Hepatocyte (in vitro differentiated cells): ENCODE measurements around the gene CWC27. TPM values are rescaled to one million over a fixed set of nuclear protein-coding genes. Genes with fewer than 3 reads are reported as not detected.
A peak's percentile ranks its signal among the peaks of the same experiment; 100 is the strongest.
"Not testable (repeated sequence)": the region's sequence is repeated elsewhere in the genome, so short reads cannot be mapped to it uniquely, and the experiment has no call there.

ENCODE experiments used
- DNase-seq: peaks from one replicate; pipeline ENCODE4 v3.0.0-alpha.2; 2016; ENCODE audit warnings: low spot score
- H2AFZ ChIP-seq: fragments of 200-600 bp; sonication (generic); 2 replicates; pipeline ENCODE4 v1.6.0; 2016; ENCODE audit warnings: antibody characterized with exemption, mild to moderate bottlenecking
- H3K27ac ChIP-seq: fragments of 200-600 bp; sonication (generic); 2 replicates; pipeline ENCODE4 v1.5.1; 2016; ENCODE audit warnings: mild to moderate bottlenecking
- H3K27me3 ChIP-seq: fragments of 200-600 bp; sonication (generic); 2 replicates; pipeline ENCODE4 v1.6.1; 2016
- H3K36me3 ChIP-seq: fragments of 200-600 bp; sonication (generic); replicated peaks from 2 replicates; pipeline ENCODE4 v1.5.1; 2016; ENCODE audit warnings: low read depth; ENCODE audit not compliant: insufficient read depth
- H3K4me1 ChIP-seq: fragments of 200-600 bp; sonication (generic); 2 replicates; pipeline ENCODE4 v1.5.1; 2016; ENCODE audit warnings: mild to moderate bottlenecking, moderate library complexity; ENCODE audit not compliant: insufficient read depth
- H3K4me2 ChIP-seq: fragments of 200-600 bp; sonication (generic); 2 replicates; pipeline ENCODE4 v1.6.0; 2016
- H3K4me3 ChIP-seq: fragments of 200-600 bp; sonication (generic); 2 replicates; pipeline ENCODE4 v1.5.1; 2016; ENCODE audit warnings: mild to moderate bottlenecking
- H3K79me2 ChIP-seq: fragments of 200-600 bp; sonication (generic); 2 replicates; pipeline ENCODE4 v1.6.0; 2017; ENCODE audit warnings: mild to moderate bottlenecking
- H3K9me2 ChIP-seq: fragments of 200-600 bp; sonication (generic); replicated peaks from 2 replicates; pipeline ENCODE4 v1.6.0; 2017; ENCODE audit warnings: mild to moderate bottlenecking; ENCODE audit not compliant: insufficient read depth
- H3K9me3 ChIP-seq: fragments of 200-600 bp; sonication (generic); 2 replicates; pipeline ENCODE4 v1.5.1; 2016; ENCODE audit warnings: low read depth, mild to moderate bottlenecking
- H4K20me1 ChIP-seq: fragments of 200-600 bp; sonication (generic); 2 replicates; pipeline ENCODE4 v1.6.0; 2016; ENCODE audit warnings: mild to moderate bottlenecking; ENCODE audit not compliant: insufficient read depth, poor library complexity, severe bottlenecking
- EZH2 ChIP-seq: fragments of 200-600 bp; sonication (generic); IDR thresholded peaks from 2 replicates; pipeline ENCODE4 v1.6.1; 2016; ENCODE audit warnings: antibody characterized with exemption, mild to moderate bottlenecking, borderline replicate concordance
- EZH2phosphoT487 ChIP-seq: fragments of 200-600 bp; sonication (generic); IDR thresholded peaks from one replicate; pipeline ENCODE4 v1.6.1; 2018; ENCODE audit warnings: antibody characterized with exemption, mild to moderate bottlenecking, low read depth, moderate library complexity; ENCODE audit not compliant: unreplicated experiment, severe bottlenecking
- WGBS: methylation state at CpG from one replicate; pipeline ENCODE4 v1.1.6; 2016; ENCODE audit warnings: low lambda C conversion rate; ENCODE audit errors: missing lambda C conversion rate; 5-methylcytosine and 5-hydroxymethylcytosine counted together
- polyA plus RNA-seq: library from polyadenylated mRNA; unstranded; fragments of >200 nt; fragmentation: Nextera tagmentation; extraction: Ambion mirVana; gene quantifications from 2 replicates; pipeline ENCODE4 v1.2.1, GENCODE V29; 2016
- total RNA-seq: library from RNA; depleted of rRNA; stranded (reverse); fragments of >200 nt; gene quantifications from 2 replicates; pipeline ENCODE4 v1.2.3, GENCODE V29; 2014
- TF ChIP-seq, protein P1 (sequence below): fragments of 200-600 bp; sonication (generic); IDR thresholded peaks from 2 replicates; pipeline ENCODE4 v1.5.1; 2016; ENCODE audit warnings: antibody characterized with exemption, mild to moderate bottlenecking; ENCODE audit not compliant: poor library complexity

CWC27 gene
- total and polyA plus RNA-seq, 2 experiments from 2014 or later, result 15.8 to 32.5 TPM

DNA sequence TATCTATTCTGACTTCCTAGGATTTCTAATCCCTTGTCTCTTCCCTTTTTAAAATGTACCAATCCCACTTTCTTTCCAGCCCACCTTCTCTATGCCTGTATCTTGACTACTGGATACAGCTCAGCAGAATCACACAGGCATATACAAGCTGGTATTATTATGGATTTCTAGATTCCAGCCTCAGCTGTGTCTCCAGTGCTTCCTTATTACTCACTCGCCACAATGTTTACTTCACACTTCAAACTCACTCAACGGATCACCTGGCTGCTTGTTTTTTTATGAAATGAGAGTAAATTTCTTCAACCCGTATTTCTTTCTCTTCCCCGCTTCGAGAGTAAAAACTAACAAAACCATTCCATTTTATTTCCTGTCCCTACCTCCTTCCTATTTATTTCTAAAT lies 38.8 kb downstream of the CWC27 start:
- H4K20me1 ChIP-seq, result no peaks in the 10 kb centered on the region
- H3K9me2 ChIP-seq, result no peaks in the 10 kb centered on the region
- no peak overlapping the region for H3K27ac ChIP-seq
- H3K9me3 ChIP-seq, result no peaks in the 10 kb centered on the region
- H3K4me3 ChIP-seq, result no peak overlapping the region
- H3K36me3 ChIP-seq, result no peaks in the 10 kb centered on the region
- TF ChIP-seq, protein P1, sequence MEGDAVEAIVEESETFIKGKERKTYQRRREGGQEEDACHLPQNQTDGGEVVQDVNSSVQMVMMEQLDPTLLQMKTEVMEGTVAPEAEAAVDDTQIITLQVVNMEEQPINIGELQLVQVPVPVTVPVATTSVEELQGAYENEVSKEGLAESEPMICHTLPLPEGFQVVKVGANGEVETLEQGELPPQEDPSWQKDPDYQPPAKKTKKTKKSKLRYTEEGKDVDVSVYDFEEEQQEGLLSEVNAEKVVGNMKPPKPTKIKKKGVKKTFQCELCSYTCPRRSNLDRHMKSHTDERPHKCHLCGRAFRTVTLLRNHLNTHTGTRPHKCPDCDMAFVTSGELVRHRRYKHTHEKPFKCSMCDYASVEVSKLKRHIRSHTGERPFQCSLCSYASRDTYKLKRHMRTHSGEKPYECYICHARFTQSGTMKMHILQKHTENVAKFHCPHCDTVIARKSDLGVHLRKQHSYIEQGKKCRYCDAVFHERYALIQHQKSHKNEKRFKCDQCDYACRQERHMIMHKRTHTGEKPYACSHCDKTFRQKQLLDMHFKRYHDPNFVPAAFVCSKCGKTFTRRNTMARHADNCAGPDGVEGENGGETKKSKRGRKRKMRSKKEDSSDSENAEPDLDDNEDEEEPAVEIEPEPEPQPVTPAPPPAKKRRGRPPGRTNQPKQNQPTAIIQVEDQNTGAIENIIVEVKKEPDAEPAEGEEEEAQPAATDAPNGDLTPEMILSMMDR, result no peak
- TF ChIP-seq EZH2phosphoT487 (no peak), EZH2 (no peak)
- DNase-seq, result no peak
- H3K27me3 ChIP-seq, result no peaks in the 10 kb centered on the region
- no peaks in the 10 kb centered on the region for H3K79me2 ChIP-seq
- no peak overlapping the region for H3K4me2 ChIP-seq
- no peak overlapping the region for H2AFZ ChIP-seq
- H3K4me1 ChIP-seq, result no peaks in the 10 kb centered on the region
- WGBS, result 83% methylated on average over 5 of the region's 5 CpGs

DNA sequence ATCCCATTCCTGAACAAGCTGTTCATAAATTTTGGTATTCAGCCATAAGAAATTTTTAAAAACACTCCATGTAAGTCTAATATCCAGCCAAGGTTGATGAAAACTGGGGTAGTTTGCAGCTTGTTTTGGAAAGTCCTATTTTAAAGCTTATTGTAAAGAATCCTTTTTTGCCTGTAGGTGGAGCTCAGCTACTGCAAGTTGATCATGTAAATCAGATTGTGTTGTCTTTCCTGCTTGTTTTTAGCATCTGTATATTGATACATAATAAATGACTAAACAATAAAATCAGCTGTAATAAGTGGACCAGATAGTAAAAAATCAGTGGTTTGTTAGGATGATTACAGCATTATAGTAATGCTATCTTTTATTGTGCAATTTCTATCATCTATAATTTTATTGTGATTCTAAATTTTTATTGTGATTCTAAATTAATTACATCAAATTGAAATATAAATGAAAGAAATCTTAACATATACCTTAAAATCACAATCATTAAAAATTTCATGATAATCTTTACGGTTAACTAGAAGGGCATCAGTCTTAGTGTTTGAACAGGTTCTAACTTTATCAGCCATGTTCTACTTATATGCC lies 42.4 kb downstream of the CWC27 start:
- Histone ChIP-seq H3K27ac (no peak overlapping the region), H3K36me3 (no peaks in the 10 kb centered on the region), H3K4me3 (no peak overlapping the region), H3K79me2 (no peaks in the 10 kb centered on the region), H3K4me2 (no peak overlapping the region), H3K27me3 (no peaks in the 10 kb centered on the region), H3K9me2 (no peaks in the 10 kb centered on the region), H4K20me1 (no peaks in the 10 kb centered on the region), H2AFZ (no peak overlapping the region), H3K9me3 (no peaks in the 10 kb centered on the region), H3K4me1 (no peaks in the 10 kb centered on the region)
- TF ChIP-seq, protein P1, result peak; percentile 81
- TF ChIP-seq EZH2 (no peak), EZH2phosphoT487 (no peak)
- DNase-seq, result peak; percentile 56
- WGBS, result 93% methylated on average over 1 of the region's 1 CpG

- H3K4me2 ChIP-seq, result no peak overlapping the region
- H3K4me1 ChIP-seq, result no peaks in the 10 kb centered on the region
- no peaks in the 10 kb centered on the region for H3K9me3 ChIP-seq
- no peak overlapping the region for H2AFZ ChIP-seq
- H4K20me1 ChIP-seq, result no peaks in the 10 kb centered on the region
- WGBS, result 95% methylated on average over 2 of the region's 2 CpGs
- no peak for DNase-seq
- no peaks in the 10 kb centered on the region for H3K36me3 ChIP-seq
- H3K9me2 ChIP-seq, result no peaks in the 10 kb centered on the region
- H3K27ac ChIP-seq, result no peak overlapping the region
- TF ChIP-seq EZH2phosphoT487 (no peak), EZH2 (no peak)
- TF ChIP-seq, protein P1, result no peak
- H3K27me3 ChIP-seq, result no peaks in the 10 kb centered on the region
- H3K4me3 ChIP-seq, result no peak overlapping the region
- H3K79me2 ChIP-seq, result no peaks in the 10 kb centered on the region
Observed at GRCh38 chr5:64814073-64814472, 45.3 kb downstream of the CWC27 start.

DNA sequence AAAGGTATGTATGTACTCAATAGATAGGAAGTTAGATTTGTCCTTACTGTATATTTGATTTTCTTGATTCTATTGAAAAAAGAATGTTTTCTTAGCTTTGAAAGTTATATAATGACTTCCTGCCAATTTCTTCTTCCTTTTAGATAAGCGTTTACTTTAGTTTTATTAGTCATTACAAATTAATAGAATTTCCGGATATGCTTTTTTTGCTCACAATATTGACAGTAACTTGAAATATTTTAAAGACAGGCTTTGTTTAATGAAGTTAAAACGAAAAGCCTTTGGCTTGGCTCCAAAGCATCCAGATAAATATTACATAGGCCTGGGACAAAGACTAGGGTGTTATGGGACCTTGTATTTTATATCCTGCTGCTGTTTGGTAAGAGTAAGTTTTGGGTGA lies 49.5 kb downstream of the CWC27 start:
- Histone ChIP-seq H3K36me3 (no peaks in the 10 kb centered on the region), H2AFZ (no peak overlapping the region), H3K4me1 (no peaks in the 10 kb centered on the region), H3K4me3 (no peak overlapping the region), H3K27ac (no peak overlapping the region), H3K9me2 (no peaks in the 10 kb centered on the region), H3K4me2 (no peak overlapping the region), H3K27me3 (no peaks in the 10 kb centered on the region), H3K79me2 (no peaks in the 10 kb centered on the region), H4K20me1 (no peaks in the 10 kb centered on the region), H3K9me3 (no peaks in the 10 kb centered on the region)
- no peak for DNase-seq
- WGBS, result 59% methylated on average over 3 of the region's 3 CpGs
- TF ChIP-seq EZH2phosphoT487 (no peak), EZH2 (no peak)
- TF ChIP-seq, protein P1, result no peak

DNA sequence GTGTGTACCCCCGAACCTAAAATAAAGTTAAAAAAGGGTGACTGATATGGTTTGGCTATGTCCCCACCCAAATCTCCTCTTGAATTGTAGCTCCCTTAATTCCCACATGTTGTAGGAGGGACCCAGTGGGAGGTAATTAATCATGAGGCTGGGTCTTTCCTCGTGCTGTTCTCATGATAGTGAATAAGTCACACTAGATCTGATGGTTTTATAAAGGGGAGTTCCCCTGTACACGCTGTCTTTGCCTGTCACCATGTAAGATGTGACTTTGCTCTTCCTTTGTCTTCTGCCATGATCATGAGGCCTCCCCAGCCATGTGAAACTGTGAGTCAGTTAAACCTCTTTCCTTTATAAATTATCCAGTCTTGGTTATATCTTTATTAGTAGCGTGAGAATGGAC lies 50.6 kb downstream of the CWC27 start:
- H2AFZ ChIP-seq, H3K4me1 ChIP-seq, H3K9me2 ChIP-seq, H3K79me2 ChIP-seq, H4K20me1 ChIP-seq, H3K27me3 ChIP-seq, H3K9me3 ChIP-seq, H3K27ac ChIP-seq, H3K4me2 ChIP-seq, H3K4me3 ChIP-seq, DNase-seq, H3K36me3 ChIP-seq: not testable (repeated sequence)
- WGBS, result 94% methylated on average over 4 of the region's 4 CpGs
